Breast epithelium (tissue), 3 donors: Measurements from ENCODE around the gene LYRM9.

Experiments used
- CTCF ChIP-seq, 3 donors: fragments of 450-650 bp; IDR thresholded peaks; one replicate each; pipeline ENCODE4 v1.5.1; 2016 to 2017; ENCODE audit warnings: antibody characterized with exemption in 3 of 3, mild to moderate bottlenecking in 3 of 3, moderate library complexity in 3 of 3
- POLR2AphosphoS5 ChIP-seq, 3 donors: sonication (generic); formaldehyde crosslinking; IDR thresholded peaks; one replicate each; pipeline ENCODE4 v1.6.1; 2017; ENCODE audit warnings: antibody characterized with exemption in 3 of 3

DNA sequence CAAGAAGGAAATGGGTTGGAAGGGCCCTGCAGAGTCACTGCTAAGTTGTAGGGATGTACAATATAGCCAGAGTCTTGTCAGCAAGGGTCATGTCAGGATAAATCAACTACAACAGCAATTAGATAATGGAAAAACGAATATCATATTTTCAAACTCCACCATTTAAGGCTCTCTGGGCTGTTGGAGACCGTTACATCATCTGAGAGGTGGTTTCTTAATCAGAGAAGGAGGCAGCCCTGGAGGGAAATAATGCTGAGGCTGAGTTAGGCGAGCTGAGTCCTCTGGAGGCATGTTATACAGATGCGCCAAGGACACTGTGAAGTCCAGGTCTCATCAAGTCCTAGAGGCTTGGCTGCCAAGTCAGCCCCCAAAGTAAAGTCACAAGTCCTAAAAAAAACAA, 30.3 kb downstream of the LYRM9 start:
- TF ChIP-seq CTCF (IDR thresholded peaks at IDR 0.05) (no peak), POLR2AphosphoS5 (IDR thresholded peaks at IDR 0.05) (no peak)
